ENCODE results near the gene GJB5. TPM values are rescaled to one million over a fixed set of nuclear protein-coding genes. Genes with fewer than 3 reads are reported as not detected.
"Not testable (repeated sequence)": the region's sequence is repeated elsewhere in the genome, so short reads cannot be mapped to it uniquely, and the experiment has no call there.

Gene GJB5
- total RNA-seq, 3 donors from 2014 or later: 0.73 to 1.3 TPM; not detected in 1

GRCh38 chr1:34763142-34763781, 8.4 kb downstream of the GJB5 start:
- Histone ChIP-seq H3K36me3 (no peaks in the 10 kb centered on the region), H3K4me1 (no peaks in the 10 kb centered on the region), H3K9me3 (no peaks in the 10 kb centered on the region), H3K27ac (no peak overlapping the region), H3K4me3 (no peak overlapping the region), H3K27me3 (no peaks in the 10 kb centered on the region)
- TF ChIP-seq POLR2AphosphoS5 (IDR thresholded peaks at IDR 0.05) (no peak), POLR2A (IDR thresholded peaks at IDR 0.05) (no peak)
- TF ChIP-seq, protein P1, sequence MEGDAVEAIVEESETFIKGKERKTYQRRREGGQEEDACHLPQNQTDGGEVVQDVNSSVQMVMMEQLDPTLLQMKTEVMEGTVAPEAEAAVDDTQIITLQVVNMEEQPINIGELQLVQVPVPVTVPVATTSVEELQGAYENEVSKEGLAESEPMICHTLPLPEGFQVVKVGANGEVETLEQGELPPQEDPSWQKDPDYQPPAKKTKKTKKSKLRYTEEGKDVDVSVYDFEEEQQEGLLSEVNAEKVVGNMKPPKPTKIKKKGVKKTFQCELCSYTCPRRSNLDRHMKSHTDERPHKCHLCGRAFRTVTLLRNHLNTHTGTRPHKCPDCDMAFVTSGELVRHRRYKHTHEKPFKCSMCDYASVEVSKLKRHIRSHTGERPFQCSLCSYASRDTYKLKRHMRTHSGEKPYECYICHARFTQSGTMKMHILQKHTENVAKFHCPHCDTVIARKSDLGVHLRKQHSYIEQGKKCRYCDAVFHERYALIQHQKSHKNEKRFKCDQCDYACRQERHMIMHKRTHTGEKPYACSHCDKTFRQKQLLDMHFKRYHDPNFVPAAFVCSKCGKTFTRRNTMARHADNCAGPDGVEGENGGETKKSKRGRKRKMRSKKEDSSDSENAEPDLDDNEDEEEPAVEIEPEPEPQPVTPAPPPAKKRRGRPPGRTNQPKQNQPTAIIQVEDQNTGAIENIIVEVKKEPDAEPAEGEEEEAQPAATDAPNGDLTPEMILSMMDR (IDR thresholded peaks at IDR 0.05): no peak
- intact Hi-C loops (cut with DNase I; ENCODE audit: low total_unique reads): no loop called here
- no peak for DNase-seq (ENCODE audit: low spot score in 2 of 2)

DNA sequence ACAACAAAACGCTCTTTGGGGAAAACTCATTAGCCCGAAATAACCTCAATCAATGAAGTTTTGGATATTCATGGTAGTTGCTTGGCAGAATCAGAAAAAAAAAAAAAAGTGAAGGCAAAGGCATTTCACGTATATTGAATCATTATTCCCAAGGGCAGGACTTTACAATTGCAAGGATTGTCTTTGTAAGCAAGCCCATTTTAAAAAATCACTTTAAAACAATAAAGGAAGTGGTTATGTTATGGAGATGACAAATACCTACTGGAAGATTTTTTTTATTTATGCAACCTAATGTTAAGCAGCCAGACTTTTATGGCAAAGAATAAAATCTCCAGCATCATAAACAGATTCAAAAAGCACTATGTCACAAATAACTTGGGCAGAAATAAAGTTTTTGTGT, 14.0 kb downstream of the GJB5 start:
- intact Hi-C loops (cut with DNase I; ENCODE audit: low total_unique reads): no loop called here
- Histone ChIP-seq H3K4me3 (no peak overlapping the region), H3K9me3 (no peaks in the 10 kb centered on the region), H3K4me1 (no peaks in the 10 kb centered on the region), H3K27ac (no peak overlapping the region), H3K27me3 (no peaks in the 10 kb centered on the region), H3K36me3 (no peaks in the 10 kb centered on the region)
- TF ChIP-seq POLR2A (IDR thresholded peaks at IDR 0.05) (no peak), POLR2AphosphoS5 (IDR thresholded peaks at IDR 0.05) (no peak)
- TF ChIP-seq, protein P1 (IDR thresholded peaks at IDR 0.05): no peak
- DNase-seq (ENCODE audit: low spot score in 2 of 2): no peak

- DNase-seq (ENCODE audit: low spot score in 2 of 2): no peak
- no peaks in the 10 kb centered on the region for H3K4me1 ChIP-seq
- H3K27me3 ChIP-seq: no peaks in the 10 kb centered on the region
- no peak for TF ChIP-seq POLR2AphosphoS5 (IDR thresholded peaks at IDR 0.05)
- TF ChIP-seq, protein P1 (IDR thresholded peaks at IDR 0.05): no peak
- TF ChIP-seq POLR2A (IDR thresholded peaks at IDR 0.05): no peak
- H3K36me3 ChIP-seq: no peaks in the 10 kb centered on the region
- no peaks in the 10 kb centered on the region for H3K9me3 ChIP-seq
- intact Hi-C loops (cut with DNase I; ENCODE audit: low total_unique reads): no loop called here
- no peak overlapping the region for H3K4me3 ChIP-seq
- no peak overlapping the region for H3K27ac ChIP-seq
These were observed 16.2 kb downstream of the GJB5 start for GRCh38 chr1:34770891-34771504.

GRCh38 chr1:34771573-34772371, 16.9 kb downstream of the GJB5 start:
- no peaks in the 10 kb centered on the region for H3K4me1 ChIP-seq
- no peaks in the 10 kb centered on the region for H3K36me3 ChIP-seq
- TF ChIP-seq POLR2AphosphoS5 (IDR thresholded peaks at IDR 0.05) (no peak), POLR2A (IDR thresholded peaks at IDR 0.05) (no peak)
- TF ChIP-seq, protein P1 (IDR thresholded peaks at IDR 0.05): no peak
- H3K27ac ChIP-seq: no peak overlapping the region
- intact Hi-C loops (cut with DNase I; ENCODE audit: low total_unique reads): no loop called here
- no peak overlapping the region for H3K4me3 ChIP-seq
- no peaks in the 10 kb centered on the region for H3K27me3 ChIP-seq
- H3K9me3 ChIP-seq: no peaks in the 10 kb centered on the region
- DNase-seq (ENCODE audit: low spot score in 2 of 2): no peak

GRCh38 chr1:34773114-34773513, 18.3 kb downstream of the GJB5 start:
- H3K36me3 ChIP-seq; H3K4me3 ChIP-seq; H3K27me3 ChIP-seq; H3K4me1 ChIP-seq; H3K27ac ChIP-seq; H3K9me3 ChIP-seq; DNase-seq (ENCODE audit: low spot score in 2 of 2); intact Hi-C loops (cut with DNase I; ENCODE audit: low total_unique reads): not testable (repeated sequence)

Measured in breast epithelium (tissue), 4 donors.